GM23248 (cell line): Measurements from ENCODE around the gene TLK1. TPM values are rescaled to one million over a fixed set of nuclear protein-coding genes. Genes with fewer than 3 reads are reported as not detected.

ENCODE experiments used
- DNase-seq: peaks from one replicate; pipeline ENCODE4 v3.0.0-alpha.2; 2015
- H2AFZ ChIP-seq: fragments of 200-600 bp; sonication (generic); 2 replicates; pipeline ENCODE4 v1.6.1; 2016; ENCODE audit warnings: antibody characterized with exemption
- H3F3A ChIP-seq: fragments of 200-600 bp; sonication (generic); 2 replicates; pipeline ENCODE4 v1.6.1; 2016; ENCODE audit warnings: mild to moderate bottlenecking, antibody characterized with exemption, mixed run types; ENCODE audit not compliant: insufficient read depth
- H3K27ac ChIP-seq: fragments of 200-600 bp; sonication (generic); 2 replicates; pipeline ENCODE4 v1.5.1; 2016; ENCODE audit warnings: mild to moderate bottlenecking
- H3K27me3 ChIP-seq: fragments of 200-600 bp; sonication (generic); replicated peaks from 2 replicates; pipeline ENCODE4 v1.6.1; 2016; ENCODE audit warnings: mild to moderate bottlenecking; ENCODE audit not compliant: insufficient read depth
- H3K36me3 ChIP-seq: fragments of 200-600 bp; sonication (generic); 2 replicates; pipeline ENCODE4 v1.6.1; 2016; ENCODE audit warnings: low read depth, mild to moderate bottlenecking
- H3K4me1 ChIP-seq: fragments of 200-600 bp; sonication (generic); 2 replicates; pipeline ENCODE4 v1.6.1; 2016; ENCODE audit warnings: mild to moderate bottlenecking; ENCODE audit not compliant: insufficient read depth
- H3K4me2 ChIP-seq: fragments of 200-600 bp; sonication (generic); one replicate; pipeline ENCODE4 v1.6.1; 2016; ENCODE audit warnings: mild to moderate bottlenecking; ENCODE audit not compliant: unreplicated experiment
- H3K4me3 ChIP-seq: fragments of 200-600 bp; sonication (generic); 2 replicates; pipeline ENCODE4 v1.5.1; 2016; ENCODE audit warnings: mild to moderate bottlenecking
- H3K79me2 ChIP-seq: fragments of 200-600 bp; sonication (generic); 2 replicates; pipeline ENCODE4 v1.6.1; 2016; ENCODE audit warnings: mild to moderate bottlenecking; ENCODE audit not compliant: insufficient read depth
- H3K9ac ChIP-seq: fragments of 200-600 bp; sonication (generic); 2 replicates; pipeline ENCODE4 v1.6.1; 2016; ENCODE audit warnings: mild to moderate bottlenecking
- H3K9me2 ChIP-seq: fragments of 200-600 bp; sonication (generic); 2 replicates; pipeline ENCODE4 v1.6.1; 2016; ENCODE audit warnings: mixed run types, mild to moderate bottlenecking, moderate library complexity; ENCODE audit not compliant: insufficient read depth
- H3K9me3 ChIP-seq: fragments of 200-600 bp; sonication (generic); one replicate; pipeline ENCODE4 v1.6.1; 2017; ENCODE audit warnings: low read depth
- H4K20me1 ChIP-seq: fragments of 200-600 bp; sonication (generic); 2 replicates; pipeline ENCODE4 v1.6.0; 2016; ENCODE audit not compliant: insufficient read depth
- EZH2 ChIP-seq: fragments of 200-600 bp; sonication (generic); IDR thresholded peaks from 2 replicates; pipeline ENCODE4 v1.6.1; 2018; ENCODE audit warnings: antibody characterized with exemption, mild to moderate bottlenecking; ENCODE audit not compliant: insufficient read depth, poor library complexity, severe bottlenecking
- EZH2phosphoT487 ChIP-seq: fragments of 200-600 bp; sonication (generic); IDR thresholded peaks from 2 replicates; pipeline ENCODE4 v1.6.1; 2018; ENCODE audit warnings: antibody characterized with exemption, moderate library complexity, mild to moderate bottlenecking, low read depth; ENCODE audit not compliant: insufficient read depth
- WGBS, 2 experiments: methylation state at CpG; one replicate each; pipeline ENCODE4 v1.1.6; 2015 to 2017; ENCODE audit warnings: low lambda C conversion rate in 2 of 2, low coverage in 1 of 2; ENCODE audit errors: missing lambda C conversion rate in 2 of 2; 5-methylcytosine and 5-hydroxymethylcytosine counted together
- in situ Hi-C: fragments of 300-500 bp; cut with MboI; formaldehyde crosslinking; loops from 2 replicates; pipeline ENCODE4 v1.15.0; 2020
- polyA plus RNA-seq: library from polyadenylated mRNA; unstranded; fragments of >200 nt; fragmentation: Nextera tagmentation; extraction: Ambion mirVana; gene quantifications from 2 replicates; pipeline ENCODE4 v1.2.1, GENCODE V29; 2016
- total RNA-seq: library from RNA; depleted of rRNA; stranded (reverse); fragments of >200 nt; shearing (Covaris generic); gene quantifications from 2 replicates; pipeline ENCODE4 v1.2.3, GENCODE V29; 2014

The TLK1 gene
- total and polyA plus RNA-seq, 2 experiments from 2014 or later: 9.6 to 25.6 TPM

- Histone ChIP-seq H3F3A (no peaks in the 10 kb centered on the region), H3K9ac (no peak overlapping the region), H3K4me1 (no peaks in the 10 kb centered on the region), H2AFZ (no peak overlapping the region), H3K9me2 (no peaks in the 10 kb centered on the region), H3K36me3 (peaks cover 64% of the 10 kb centered on the region), H3K9me3 (no peaks in the 10 kb centered on the region), H3K79me2 (no peaks in the 10 kb centered on the region), H3K27ac (no peak overlapping the region), H3K4me3 (no peak overlapping the region), H3K27me3 (no peaks in the 10 kb centered on the region), H3K4me2 (no peak overlapping the region), H4K20me1 (no peaks in the 10 kb centered on the region)
- in situ Hi-C loops: no loop called here
- no peak for DNase-seq
- 98 to 99% methylated on average over 7 of the region's 7 CpGs for WGBS, 2 experiments
- TF ChIP-seq EZH2: no peak
- no peak for TF ChIP-seq EZH2phosphoT487
Measured at GRCh38 chr2:171049691-171050090, 111.0 kb downstream of the TLK1 start.

DNA sequence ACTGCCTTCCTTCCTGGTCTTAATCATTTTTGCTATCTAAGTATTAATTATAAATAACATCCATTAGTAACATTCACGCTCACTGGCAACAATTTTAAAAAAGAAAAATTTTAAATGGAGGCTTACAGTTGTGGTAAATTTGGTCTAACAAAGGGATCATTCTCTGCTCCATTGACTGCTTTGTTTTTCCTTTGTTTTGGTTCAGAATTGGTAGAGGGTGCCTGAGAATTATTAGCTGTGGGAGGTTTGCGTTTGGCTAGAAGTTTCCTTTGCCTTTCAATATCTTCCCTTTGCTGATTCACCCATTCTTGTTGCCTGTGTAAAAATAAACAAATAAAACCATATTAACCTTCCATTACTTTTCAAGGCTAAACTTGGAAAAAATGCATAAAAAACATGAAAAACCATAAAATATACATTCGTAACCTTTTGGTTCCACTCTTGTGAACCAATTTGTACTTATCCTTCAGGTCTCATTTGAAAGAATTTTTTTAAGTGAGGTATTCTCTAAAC, 114.6 kb downstream of the TLK1 start:
- Histone ChIP-seq H3K27me3 (no peaks in the 10 kb centered on the region), H3K36me3 (peaks cover 40% of the 10 kb centered on the region), H3K4me2 (no peak overlapping the region), H2AFZ (no peak overlapping the region), H3K9ac (no peak overlapping the region), H3K9me2 (no peaks in the 10 kb centered on the region), H3K4me1 (no peaks in the 10 kb centered on the region), H3K79me2 (no peaks in the 10 kb centered on the region), H4K20me1 (no peaks in the 10 kb centered on the region), H3K9me3 (no peaks in the 10 kb centered on the region), H3K27ac (no peak overlapping the region), H3F3A (no peaks in the 10 kb centered on the region), H3K4me3 (no peak overlapping the region)
- no peak for TF ChIP-seq EZH2
- in situ Hi-C loops: no loop called here
- 97% methylated on average over 3 of the region's 3 CpGs for WGBS, 2 experiments
- no peak for DNase-seq

DNA sequence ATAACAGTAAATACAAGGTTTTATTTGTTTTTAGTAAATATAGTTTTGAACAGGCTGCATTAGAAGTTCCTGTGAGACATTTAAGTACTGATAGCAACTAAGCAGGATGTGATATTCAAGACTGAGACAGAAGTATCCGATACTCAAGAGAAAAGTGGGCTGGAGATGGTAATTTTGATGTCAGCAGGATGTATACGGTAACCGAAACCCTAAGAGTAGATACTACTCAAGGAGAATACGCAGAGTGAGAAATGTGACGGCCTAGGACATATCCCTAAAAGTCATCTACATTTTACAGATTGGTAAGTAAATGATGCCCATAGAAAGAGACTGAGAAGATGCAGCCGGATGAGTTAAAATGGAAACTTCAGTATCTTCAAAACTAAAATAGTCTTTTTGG, 116.3 kb downstream of the TLK1 start:
- no peaks in the 10 kb centered on the region for H3K9me3 ChIP-seq
- H3K27me3 ChIP-seq: no peaks in the 10 kb centered on the region
- peaks cover 39% of the 10 kb centered on the region for H3K36me3 ChIP-seq
- no peaks in the 10 kb centered on the region for H4K20me1 ChIP-seq
- no peak overlapping the region for H3K9ac ChIP-seq
- TF ChIP-seq EZH2 (no peak), EZH2phosphoT487 (no peak)
- no peak overlapping the region for H3K4me3 ChIP-seq
- H3K4me2 ChIP-seq: no peak overlapping the region
- H3K27ac ChIP-seq: no peak overlapping the region
- H3K4me1 ChIP-seq: no peaks in the 10 kb centered on the region
- H2AFZ ChIP-seq: no peak overlapping the region
- WGBS, 2 experiments: 64 to 65% methylated on average over 6 of the region's 6 CpGs
- H3K9me2 ChIP-seq: no peaks in the 10 kb centered on the region
- no peaks in the 10 kb centered on the region for H3K79me2 ChIP-seq
- in situ Hi-C loops: no loop called here
- no peaks in the 10 kb centered on the region for H3F3A ChIP-seq
- DNase-seq: no peak

DNA sequence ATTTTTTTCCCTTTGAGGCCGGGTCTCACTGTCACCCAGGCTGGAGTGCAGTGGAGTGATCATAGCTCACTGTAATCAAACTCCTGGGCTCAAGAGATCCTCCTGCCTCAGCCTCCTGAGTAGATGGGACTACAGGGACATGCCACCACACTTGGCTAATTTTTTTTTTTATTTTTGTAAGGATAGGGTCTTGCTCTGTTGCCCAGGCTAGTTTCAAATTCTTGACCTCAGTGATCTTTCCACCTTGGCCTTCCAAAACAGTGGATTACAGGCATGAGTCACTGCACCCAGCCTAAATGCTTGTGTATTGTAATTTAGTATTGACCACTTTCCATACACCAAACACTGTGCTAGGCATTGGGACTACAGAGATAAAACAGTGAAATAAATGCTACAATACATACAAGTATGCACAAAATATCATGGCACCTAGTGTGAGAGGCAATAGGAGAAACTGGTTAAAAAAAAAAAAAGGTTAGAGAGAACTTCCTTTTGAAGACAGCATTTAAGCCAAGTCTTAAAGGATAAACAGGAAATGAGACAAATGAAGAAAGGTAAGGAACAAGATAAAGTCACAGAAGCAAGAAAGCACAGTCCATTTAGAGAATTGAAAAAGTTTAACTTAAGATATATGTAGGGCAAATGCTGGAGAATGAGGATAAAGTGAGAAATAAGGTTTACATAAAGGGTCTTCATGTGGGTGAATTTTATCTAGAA, 118.3 kb downstream of the TLK1 start:
- no peaks in the 10 kb centered on the region for H3K9me3 ChIP-seq
- H3K79me2 ChIP-seq: no peaks in the 10 kb centered on the region
- no peaks in the 10 kb centered on the region for H3K4me1 ChIP-seq
- in situ Hi-C loops: no loop called here
- H4K20me1 ChIP-seq: no peaks in the 10 kb centered on the region
- no peak for DNase-seq
- H2AFZ ChIP-seq: no peak overlapping the region
- no peaks in the 10 kb centered on the region for H3K27me3 ChIP-seq
- no peak overlapping the region for H3K4me2 ChIP-seq
- H3K9ac ChIP-seq: no peak overlapping the region
- 86 to 100% methylated on average over 1 of the region's 1 CpG for WGBS, 2 experiments
- no peak for TF ChIP-seq EZH2phosphoT487
- TF ChIP-seq EZH2: no peak
- peaks cover 35% of the 10 kb centered on the region for H3K36me3 ChIP-seq
- H3K4me3 ChIP-seq: no peak overlapping the region
- no peak overlapping the region for H3K27ac ChIP-seq
- H3K9me2 ChIP-seq: no peaks in the 10 kb centered on the region
- no peaks in the 10 kb centered on the region for H3F3A ChIP-seq
